OCI-LY7 (cell line): ENCODE results near the gene NLRC4. TPM values are rescaled to one million over a fixed set of nuclear protein-coding genes. Genes with fewer than 3 reads are reported as not detected.

ENCODE experiments used
- BruUV-seq: library from RNA; stranded (reverse); fragments of 400-500 nt; replicated peaks from 2 replicates; lab custom pipeline; 2021; lab: Mats Ljungman, UMichigan
- CTCF ChIA-PET: fragments of 300-600 bp; sonication (Branson Sonifier 250); formaldehyde crosslinking; loops from one replicate; lab custom pipeline; 2022; ENCODE audit warnings: antibody characterized with exemption; ENCODE audit not compliant: unreplicated experiment; lab: Charles Lee
- POLR2A ChIA-PET: fragments of 300-600 bp; sonication (Branson Sonifier 250); formaldehyde crosslinking; loops from one replicate; lab custom pipeline; 2022; ENCODE audit warnings: antibody characterized with exemption; lab: Charles Lee
- DNase-seq: peaks from one replicate; pipeline ENCODE4 v3.0.0-alpha.2; 2015; ENCODE audit warnings: low spot score
- H2AFZ ChIP-seq: fragments of 200-600 bp; sonication (generic), shearing (Covaris generic); 2 replicates; pipeline ENCODE4 v1.6.1; 2014; ENCODE audit warnings: mild to moderate bottlenecking, antibody characterized with exemption, low read length, moderate library complexity
- H3K27ac ChIP-seq: fragments of 200-600 bp; sonication (generic); 2 replicates; pipeline ENCODE4 v1.5.1; 2014; ENCODE audit warnings: mixed run types, low read depth, mild to moderate bottlenecking, moderate library complexity, low read length, inconsistent platforms; ENCODE audit not compliant: poor library complexity, severe bottlenecking
- H3K36me3 ChIP-seq: fragments of 200-600 bp; sonication (generic); 2 replicates; pipeline ENCODE4 v1.6.1; 2014; ENCODE audit warnings: mild to moderate bottlenecking, antibody characterized with exemption, low read length, moderate library complexity, mixed read lengths; ENCODE audit not compliant: insufficient read depth
- H3K4me1 ChIP-seq: fragments of 200-600 bp; sonication (generic); 2 replicates; pipeline ENCODE4 v1.5.1; 2014; ENCODE audit warnings: mild to moderate bottlenecking, low read length; ENCODE audit not compliant: insufficient read depth, poor library complexity, severe bottlenecking
- H3K4me2 ChIP-seq: fragments of 200-600 bp; sonication (generic); 2 replicates; pipeline ENCODE4 v1.6.1; 2014; ENCODE audit warnings: mild to moderate bottlenecking, low read length
- H3K4me3 ChIP-seq: fragments of 200-600 bp; sonication (generic); 2 replicates; pipeline ENCODE4 v1.5.1; 2014; ENCODE audit warnings: mild to moderate bottlenecking, low read depth, low read length; ENCODE audit not compliant: poor library complexity, severe bottlenecking
- H3K79me2 ChIP-seq: fragments of 200-600 bp; sonication (generic); 2 replicates; pipeline ENCODE4 v1.6.1; 2016; ENCODE audit warnings: low read depth, mild to moderate bottlenecking, low read length, moderate library complexity, mixed read lengths; ENCODE audit not compliant: insufficient read depth
- H3K9me2 ChIP-seq: fragments of 200-600 bp; sonication (generic); 2 replicates; pipeline ENCODE4 v1.6.1; 2016; ENCODE audit warnings: mild to moderate bottlenecking, low read length, mixed read lengths; ENCODE audit not compliant: insufficient read depth
- H3K9me3 ChIP-seq: fragments of 200-600 bp; sonication (generic); 2 replicates; pipeline ENCODE4 v1.6.1; 2014; ENCODE audit warnings: mild to moderate bottlenecking, mixed run types, low read length, mixed read lengths
- H4K20me1 ChIP-seq: fragments of 200-600 bp; sonication (generic); 2 replicates; pipeline ENCODE4 v1.6.1; 2014; ENCODE audit warnings: mild to moderate bottlenecking, antibody characterized with exemption, low read length, moderate library complexity, mixed read lengths; ENCODE audit not compliant: insufficient read depth
- EZH2phosphoT487 ChIP-seq: fragments of 200-600 bp; sonication (generic); IDR thresholded peaks from 2 replicates; pipeline ENCODE4 v1.6.1; 2018; ENCODE audit warnings: low read depth, borderline replicate concordance, mild to moderate bottlenecking, mixed run types, antibody characterized with exemption, low read length, moderate library complexity, mixed read lengths
- intact Hi-C: fragments of 100-400 bp; cut with micrococcal nuclease; formaldehyde crosslinking; loops from one replicate; pipeline ENCODE4 v1.10.0; 2022; ENCODE audit not compliant: unreplicated experiment
- total RNA-seq, 2 experiments: library from RNA; depleted of rRNA in 1 of 2; stranded (reverse); fragments of >200 nt in 1 of 2; shearing (Covaris generic) in 1 of 2; gene quantifications; 2 replicates each; pipeline ENCODE4 v1.2.3, GENCODE V29; 2014 to 2022
- TF ChIP-seq, protein P1 (sequence below): fragments of 200-600 bp; sonication (generic); conservative IDR thresholded peaks from 2 replicates; pipeline ENCODE4 v1.5.1; 2014; ENCODE audit warnings: mild to moderate bottlenecking, antibody characterized with exemption, low read length, moderate library complexity, mixed read lengths

NLRC4 gene
- total RNA-seq, 2 experiments from 2014 or later = not detected

DNA sequence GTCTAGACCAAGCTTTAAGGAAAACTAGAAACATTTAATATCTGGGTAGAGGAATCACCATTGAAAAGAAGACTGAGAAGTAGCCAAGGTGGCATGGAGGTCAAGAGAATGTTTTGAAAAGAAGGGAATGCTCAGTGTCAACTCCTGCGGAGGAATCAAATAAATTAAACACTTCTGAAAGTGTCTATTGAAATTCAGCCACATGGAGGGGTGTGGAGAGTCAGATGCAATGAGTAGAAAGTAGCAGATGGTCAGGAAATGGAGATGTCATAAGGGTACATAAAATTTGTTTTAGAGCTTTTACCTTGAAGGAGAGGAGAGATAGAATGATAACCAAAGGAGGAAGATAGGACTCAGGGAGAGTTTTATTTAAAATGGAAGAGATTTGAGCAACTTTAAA, 35.1 kb downstream of the NLRC4 start:
- Histone ChIP-seq H3K4me1 (no peaks in the 10 kb centered on the region), H3K36me3 (no peaks in the 10 kb centered on the region), H3K79me2 (no peaks in the 10 kb centered on the region), H3K27ac (no peak overlapping the region), H3K9me3 (no peaks in the 10 kb centered on the region), H3K4me2 (no peak overlapping the region), H4K20me1 (no peaks in the 10 kb centered on the region), H2AFZ (no peak overlapping the region), H3K9me2 (no peaks in the 10 kb centered on the region), H3K4me3 (no peak overlapping the region)
- ChIA-PET POLR2A (no interaction called here), CTCF (no interaction called here)
- TF ChIP-seq, protein P1, sequence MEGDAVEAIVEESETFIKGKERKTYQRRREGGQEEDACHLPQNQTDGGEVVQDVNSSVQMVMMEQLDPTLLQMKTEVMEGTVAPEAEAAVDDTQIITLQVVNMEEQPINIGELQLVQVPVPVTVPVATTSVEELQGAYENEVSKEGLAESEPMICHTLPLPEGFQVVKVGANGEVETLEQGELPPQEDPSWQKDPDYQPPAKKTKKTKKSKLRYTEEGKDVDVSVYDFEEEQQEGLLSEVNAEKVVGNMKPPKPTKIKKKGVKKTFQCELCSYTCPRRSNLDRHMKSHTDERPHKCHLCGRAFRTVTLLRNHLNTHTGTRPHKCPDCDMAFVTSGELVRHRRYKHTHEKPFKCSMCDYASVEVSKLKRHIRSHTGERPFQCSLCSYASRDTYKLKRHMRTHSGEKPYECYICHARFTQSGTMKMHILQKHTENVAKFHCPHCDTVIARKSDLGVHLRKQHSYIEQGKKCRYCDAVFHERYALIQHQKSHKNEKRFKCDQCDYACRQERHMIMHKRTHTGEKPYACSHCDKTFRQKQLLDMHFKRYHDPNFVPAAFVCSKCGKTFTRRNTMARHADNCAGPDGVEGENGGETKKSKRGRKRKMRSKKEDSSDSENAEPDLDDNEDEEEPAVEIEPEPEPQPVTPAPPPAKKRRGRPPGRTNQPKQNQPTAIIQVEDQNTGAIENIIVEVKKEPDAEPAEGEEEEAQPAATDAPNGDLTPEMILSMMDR = no peak
- TF ChIP-seq EZH2phosphoT487 = no peak
- BruUV-seq = no TSS peak
- no peak for DNase-seq
- intact Hi-C loops = no loop called here

DNA sequence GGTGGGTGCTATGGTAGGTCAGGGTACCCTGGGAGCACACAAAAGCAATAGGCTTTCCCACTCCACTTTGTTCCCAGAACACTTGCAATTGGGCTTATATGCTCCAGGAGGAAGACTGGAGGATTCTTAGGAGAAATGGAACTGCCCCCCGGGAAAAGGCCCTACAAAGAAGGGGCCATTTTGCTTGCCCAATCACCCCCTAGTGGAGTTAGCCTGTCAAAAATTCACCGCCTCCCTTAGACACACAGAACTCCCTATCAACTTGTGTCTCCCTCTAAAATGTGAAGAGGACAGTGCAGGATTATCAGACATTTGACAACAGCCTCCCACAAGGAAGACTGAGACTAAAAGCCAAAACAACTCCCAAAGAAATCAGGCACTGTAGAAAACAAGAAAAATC, 36.5 kb downstream of the NLRC4 start:
- POLR2A ChIA-PET = no interaction called here
- no peaks in the 10 kb centered on the region for H3K9me3 ChIP-seq
- CTCF ChIA-PET = no interaction called here
- no peak for DNase-seq
- no peak overlapping the region for H2AFZ ChIP-seq
- H3K36me3 ChIP-seq = peaks cover 4% of the 10 kb centered on the region; the same call in 1 of the 2 replicates
- H4K20me1 ChIP-seq = no peaks in the 10 kb centered on the region
- no peak overlapping the region for H3K4me3 ChIP-seq
- no peaks in the 10 kb centered on the region for H3K4me1 ChIP-seq
- H3K9me2 ChIP-seq = no peaks in the 10 kb centered on the region
- TF ChIP-seq EZH2phosphoT487 = no peak
- TF ChIP-seq, protein P1 = 0 out of 2 replicates have a peak, but pooled peaks have one; percentile 22
- intact Hi-C loops = no loop called here
- no TSS peak for BruUV-seq
- no peaks in the 10 kb centered on the region for H3K79me2 ChIP-seq
- no peak overlapping the region for H3K4me2 ChIP-seq
- H3K27ac ChIP-seq = no peak overlapping the region

DNA sequence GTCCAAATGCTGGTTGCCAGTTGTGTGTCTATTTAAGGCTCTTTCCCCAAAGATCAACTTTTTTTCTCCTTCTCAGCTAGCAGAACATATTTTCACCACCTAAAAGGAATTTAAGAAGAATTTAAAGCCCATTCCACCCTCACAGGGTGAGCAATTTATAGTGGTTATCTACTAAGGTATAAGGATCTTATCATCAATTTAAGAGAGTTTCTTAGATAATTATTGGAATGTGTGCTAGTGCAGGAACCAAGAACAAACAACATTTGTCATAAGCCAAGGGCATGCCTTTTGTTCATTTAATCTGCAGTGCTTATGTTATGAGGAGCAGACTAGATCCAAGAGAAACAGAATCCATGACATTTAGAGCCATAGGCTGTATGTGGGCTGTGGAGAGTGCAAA, 37.2 kb downstream of the NLRC4 start:
- no peak overlapping the region for H3K4me2 ChIP-seq
- no TSS peak for BruUV-seq
- no peak for DNase-seq
- ChIA-PET POLR2A (no interaction called here), CTCF (no interaction called here)
- intact Hi-C loops = no loop called here
- peaks cover 10% of the 10 kb centered on the region for H3K36me3 ChIP-seq
- no peak overlapping the region for H2AFZ ChIP-seq
- H3K4me1 ChIP-seq = no peaks in the 10 kb centered on the region
- TF ChIP-seq EZH2phosphoT487 = no peak
- TF ChIP-seq, protein P1 = no peak
- no peaks in the 10 kb centered on the region for H3K9me3 ChIP-seq
- no peaks in the 10 kb centered on the region for H3K9me2 ChIP-seq
- H3K79me2 ChIP-seq = no peaks in the 10 kb centered on the region
- no peak overlapping the region for H3K27ac ChIP-seq
- no peak overlapping the region for H3K4me3 ChIP-seq
- no peaks in the 10 kb centered on the region for H4K20me1 ChIP-seq
